ENCODE measurements around the gene VRK1. TPM values are rescaled to one million over a fixed set of nuclear protein-coding genes. Genes with fewer than 3 reads are reported as not detected.
"Not testable (repeated sequence)": the region's sequence is repeated elsewhere in the genome, so short reads cannot be mapped to it uniquely, and the experiment has no call there.

The VRK1 gene
- total RNA-seq, 4 donors from 2014 or later: 11.3 to 18.2 (median 16.7) TPM

- H3K4me3 ChIP-seq: no peak overlapping the region
- no peaks in the 10 kb centered on the region for H3K9me3 ChIP-seq
- no peaks in the 10 kb centered on the region for H3K4me1 ChIP-seq
- ATAC-seq: no peak
- H3K27ac ChIP-seq: no peak overlapping the region
- H3K36me3 ChIP-seq: peaks cover 0 to 22% of the 10 kb centered on the region in 2 donors
- H3K27me3 ChIP-seq: no peaks in the 10 kb centered on the region
- TF ChIP-seq POLR2AphosphoS5 (IDR thresholded peaks at IDR 0.05) (no peak), EP300 (IDR thresholded peaks at IDR 0.05) (no peak), POLR2A (IDR thresholded peaks at IDR 0.05) (no peak), CTCF (IDR thresholded peaks at IDR 0.05) (no peak)
Measured at GRCh38 chr14:96876747-96877146, 79.6 kb downstream of the VRK1 start.

GRCh38 chr14:96881713-96882112 is 84.5 kb downstream of the VRK1 start:
- Histone ChIP-seq H3K9me3 (peaks cover 0 to 5% (median 0%) of the 10 kb centered on the region in 3 donors), H3K27me3 (no peaks in the 10 kb centered on the region), H3K27ac (no peak overlapping the region), H3K4me3 (no peak overlapping the region), H3K36me3 (peaks cover 0 to 13% of the 10 kb centered on the region in 2 donors), H3K4me1 (no peaks in the 10 kb centered on the region)
- TF ChIP-seq CTCF (IDR thresholded peaks at IDR 0.05) (no peak), POLR2A (IDR thresholded peaks at IDR 0.05) (no peak), EP300 (IDR thresholded peaks at IDR 0.05) (no peak), POLR2AphosphoS5 (IDR thresholded peaks at IDR 0.05) (no peak)
- 71 to 86% methylated on average over 3 of the region's 3 CpGs for WGBS, 2 donors (ENCODE audit: low coverage in 1 of 2)
- ATAC-seq: no peak

- H3K9me3 ChIP-seq, H3K36me3 ChIP-seq, H3K27me3 ChIP-seq, ATAC-seq, H3K4me3 ChIP-seq, H3K27ac ChIP-seq, H3K4me1 ChIP-seq: not testable (repeated sequence)
- 95 to 100% methylated on average over 3 of the region's 5 CpGs for WGBS, 2 donors (ENCODE audit: low coverage in 1 of 2)
Measured at GRCh38 chr14:96883974-96884373, 86.8 kb downstream of the VRK1 start.

- Histone ChIP-seq H3K27ac (no peak overlapping the region), H3K27me3 (no peaks in the 10 kb centered on the region), H3K4me1 (no peaks in the 10 kb centered on the region), H3K36me3 (no peaks in the 10 kb centered on the region), H3K9me3 (no peaks in the 10 kb centered on the region), H3K4me3 (no peak overlapping the region)
- TF ChIP-seq EP300 (IDR thresholded peaks at IDR 0.05) (no peak), POLR2AphosphoS5 (IDR thresholded peaks at IDR 0.05) (no peak), CTCF (IDR thresholded peaks at IDR 0.05) (no peak), POLR2A (IDR thresholded peaks at IDR 0.05) (no peak)
- ATAC-seq: no peak
- WGBS, 2 donors (ENCODE audit: low coverage in 1 of 2): 40 to 67% methylated on average over 1 of the region's 1 CpG
Measured at GRCh38 chr14:96888158-96888557, 91.0 kb downstream of the VRK1 start.

GRCh38 chr14:96888593-96888992 is 91.4 kb downstream of the VRK1 start:
- no peak overlapping the region for H3K27ac ChIP-seq
- no peak for ATAC-seq
- H3K9me3 ChIP-seq: no peaks in the 10 kb centered on the region
- no peaks in the 10 kb centered on the region for H3K27me3 ChIP-seq
- H3K4me1 ChIP-seq: no peaks in the 10 kb centered on the region
- no peaks in the 10 kb centered on the region for H3K36me3 ChIP-seq
- 38 to 70% methylated on average over 2 of the region's 3 CpGs for WGBS, 2 donors (ENCODE audit: low coverage in 1 of 2)
- no peak overlapping the region for H3K4me3 ChIP-seq
- TF ChIP-seq CTCF (IDR thresholded peaks at IDR 0.05) (no peak), EP300 (IDR thresholded peaks at IDR 0.05) (no peak), POLR2A (IDR thresholded peaks at IDR 0.05) (no peak), POLR2AphosphoS5 (IDR thresholded peaks at IDR 0.05) (no peak)

- ATAC-seq: no peak
- no peaks in the 10 kb centered on the region for H3K36me3 ChIP-seq
- H3K4me3 ChIP-seq: no peak overlapping the region
- H3K4me1 ChIP-seq: no peaks in the 10 kb centered on the region
- H3K27me3 ChIP-seq: no peaks in the 10 kb centered on the region
- no peak overlapping the region for H3K27ac ChIP-seq
- H3K9me3 ChIP-seq: no peaks in the 10 kb centered on the region
- WGBS, 2 donors (ENCODE audit: low coverage in 1 of 2): 75 to 86% methylated on average over 5 of the region's 5 CpGs
- TF ChIP-seq POLR2A (IDR thresholded peaks at IDR 0.05): no peak
- no peak for TF ChIP-seq CTCF (IDR thresholded peaks at IDR 0.05)
- TF ChIP-seq EP300 (IDR thresholded peaks at IDR 0.05): no peak
- no peak for TF ChIP-seq POLR2AphosphoS5 (IDR thresholded peaks at IDR 0.05)
Measured at GRCh38 chr14:96889091-96889490, 91.9 kb downstream of the VRK1 start.
